ENCODE data around the gene PTK7.
A peak's percentile ranks its signal among the peaks of the same experiment; 100 is the strongest.

PTK7 gene

GRCh38 chr6:43146709-43147688 is 70.9 kb downstream of the PTK7 start:
- DNase-seq (ENCODE audit: low read depth): no peak

DNA sequence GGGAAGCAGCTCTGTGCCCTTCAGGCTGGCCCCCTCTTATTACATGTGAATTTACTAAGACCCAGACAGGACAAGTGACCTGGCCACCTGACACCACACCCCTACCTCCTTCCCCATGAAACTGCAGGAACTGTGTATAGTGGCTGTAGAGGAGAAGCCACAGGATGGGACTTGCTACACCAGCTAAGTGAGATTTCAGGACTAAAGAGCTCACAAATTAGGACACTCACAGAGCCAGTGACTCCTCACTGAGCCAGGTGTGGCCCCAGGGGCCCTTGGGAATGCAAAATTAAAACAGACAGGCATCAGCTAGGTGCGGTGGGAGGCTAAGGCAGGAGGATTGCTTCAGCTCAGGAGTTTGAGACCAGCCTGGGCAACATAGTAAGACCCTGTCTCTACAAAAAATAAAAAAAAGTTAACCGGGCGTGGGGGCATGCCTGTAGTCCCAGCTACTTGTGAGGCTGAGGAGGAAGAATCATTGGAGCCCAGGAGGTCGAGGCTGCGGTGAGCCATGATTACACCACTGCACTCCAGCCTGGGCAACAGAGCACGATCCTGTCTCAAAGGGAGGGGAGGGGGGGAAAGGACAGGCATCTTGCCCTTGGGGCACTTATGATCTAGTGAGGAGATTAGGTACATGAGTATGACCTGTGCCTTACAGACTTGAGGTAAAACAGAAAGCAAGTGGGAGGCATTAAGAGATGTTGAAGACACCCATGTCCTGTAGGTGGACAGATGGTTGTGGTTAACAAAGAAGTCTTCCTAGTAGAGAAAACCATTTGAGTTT is 71.8 kb downstream of the PTK7 start:
- no peak for DNase-seq (ENCODE audit: low read depth)

GRCh38 chr6:43149265-43149664 is 73.2 kb downstream of the PTK7 start:
- no peak for DNase-seq (ENCODE audit: low read depth)

DNA sequence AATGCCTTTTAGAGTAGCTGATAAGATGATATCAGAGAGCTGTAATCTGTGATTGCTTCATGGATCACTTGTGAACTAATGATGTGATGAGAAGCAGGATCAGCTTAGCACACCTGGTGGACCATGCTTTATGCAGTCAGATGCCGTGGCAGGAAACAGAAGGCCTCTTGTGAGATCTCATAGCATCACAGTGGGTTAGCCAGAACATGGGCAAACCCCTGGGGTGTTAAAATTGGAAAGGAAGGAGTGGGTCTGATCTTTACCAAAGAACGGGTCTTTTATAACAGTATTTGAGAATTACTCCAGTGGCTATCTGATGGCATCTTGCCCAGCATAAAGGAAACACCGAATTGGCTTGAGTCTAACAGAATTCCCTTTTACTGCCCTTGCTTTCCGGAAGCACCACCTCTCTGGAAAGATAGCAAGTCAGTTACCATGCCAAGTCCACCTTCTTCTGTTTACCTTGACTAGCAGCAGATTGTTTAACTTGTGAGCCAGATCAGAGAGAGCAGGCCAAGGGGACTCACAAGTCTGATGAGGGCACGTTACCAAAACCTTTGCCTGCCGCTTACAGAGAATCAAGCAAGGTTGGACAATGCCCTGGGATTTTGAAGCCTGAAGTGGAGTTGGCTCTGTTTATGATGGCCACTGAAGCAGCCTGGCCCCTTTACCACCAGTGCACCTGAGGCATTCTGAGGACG is 74.1 kb downstream of the PTK7 start:
- no peak for DNase-seq (ENCODE audit: low read depth)

DNA sequence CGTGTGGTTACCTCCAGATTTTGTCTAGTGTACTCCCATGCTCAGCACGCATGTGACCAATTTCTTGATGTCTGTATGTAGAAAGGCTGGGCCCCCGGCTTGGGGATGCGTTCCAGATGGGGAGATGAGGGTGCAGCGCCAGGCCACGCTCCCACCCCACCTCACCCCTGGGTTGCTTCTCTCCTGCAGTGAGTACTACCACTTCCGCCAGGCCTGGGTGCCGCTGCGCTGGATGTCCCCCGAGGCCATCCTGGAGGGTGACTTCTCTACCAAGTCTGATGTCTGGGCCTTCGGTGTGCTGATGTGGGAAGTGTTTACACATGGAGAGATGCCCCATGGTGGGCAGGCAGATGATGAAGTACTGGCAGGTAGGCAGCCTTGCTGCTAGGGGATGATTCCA is 83.5 kb downstream of the PTK7 start:
- no peak for DNase-seq (ENCODE audit: low read depth)

- no peak for DNase-seq (ENCODE audit: low read depth)
Observed at GRCh38 chr6:43163899-43164298, 87.8 kb downstream of the PTK7 start.

- DNase-seq (ENCODE audit: low read depth): no peak
Observed at GRCh38 chr6:43170417-43170930, 94.4 kb downstream of the PTK7 start.

GRCh38 chr6:43170931-43171706 is 95.0 kb downstream of the PTK7 start, which contains the start of gene SRF:
TSS of gene SRF (plus strand) at chr6:43171269. CDS start at chr6:43171657, 388 bp downstream.
- peak; percentile 97 for DNase-seq (ENCODE audit: low read depth)

GRCh38 chr6:43171707-43172103 is 95.6 kb downstream of the PTK7 start:
- no peak for DNase-seq (ENCODE audit: low read depth)

DNA sequence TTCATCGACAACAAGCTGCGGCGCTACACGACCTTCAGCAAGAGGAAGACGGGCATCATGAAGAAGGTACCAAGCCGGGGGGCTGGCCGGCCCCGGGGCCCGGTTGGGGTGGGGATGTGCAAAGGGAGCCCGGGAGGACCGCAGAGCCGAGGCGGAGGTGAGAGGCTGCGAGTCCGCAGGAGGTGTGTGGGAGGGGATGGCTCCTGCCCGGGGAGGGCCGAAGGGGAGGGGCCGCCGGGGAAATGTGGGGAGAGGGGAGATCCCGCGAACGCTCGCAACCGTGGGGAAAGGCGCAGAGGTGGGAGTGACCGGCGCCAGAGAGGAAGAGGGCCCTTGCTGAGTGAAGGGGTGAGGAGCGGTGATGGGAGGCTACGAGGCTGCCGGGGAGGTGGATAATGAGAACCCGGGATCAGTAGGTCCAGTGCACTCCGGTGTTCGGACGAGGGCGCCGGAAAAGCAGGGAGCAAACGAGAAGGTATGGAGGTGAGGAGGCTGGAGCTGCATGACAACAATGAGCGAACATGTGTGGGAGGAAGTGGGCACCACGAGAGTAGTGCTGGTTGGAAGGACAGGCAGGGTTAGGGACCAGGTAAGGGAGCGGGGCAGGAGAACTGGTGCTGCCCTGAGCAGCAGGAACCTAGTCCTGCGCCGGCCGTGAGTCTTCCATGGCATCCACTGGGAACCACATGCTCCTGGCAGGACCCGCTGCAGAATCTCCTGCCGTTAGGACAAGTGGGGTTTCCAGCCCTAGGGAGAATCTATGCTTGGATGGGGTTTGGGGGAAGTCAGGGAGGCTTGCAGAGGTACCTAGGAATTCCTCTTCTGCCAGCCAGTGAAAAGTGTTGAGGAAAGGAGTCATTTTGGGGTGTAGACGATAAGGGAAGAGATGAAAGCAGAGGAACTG is 96.2 kb downstream of the PTK7 start:
- no peak for DNase-seq (ENCODE audit: low read depth)

DNA sequence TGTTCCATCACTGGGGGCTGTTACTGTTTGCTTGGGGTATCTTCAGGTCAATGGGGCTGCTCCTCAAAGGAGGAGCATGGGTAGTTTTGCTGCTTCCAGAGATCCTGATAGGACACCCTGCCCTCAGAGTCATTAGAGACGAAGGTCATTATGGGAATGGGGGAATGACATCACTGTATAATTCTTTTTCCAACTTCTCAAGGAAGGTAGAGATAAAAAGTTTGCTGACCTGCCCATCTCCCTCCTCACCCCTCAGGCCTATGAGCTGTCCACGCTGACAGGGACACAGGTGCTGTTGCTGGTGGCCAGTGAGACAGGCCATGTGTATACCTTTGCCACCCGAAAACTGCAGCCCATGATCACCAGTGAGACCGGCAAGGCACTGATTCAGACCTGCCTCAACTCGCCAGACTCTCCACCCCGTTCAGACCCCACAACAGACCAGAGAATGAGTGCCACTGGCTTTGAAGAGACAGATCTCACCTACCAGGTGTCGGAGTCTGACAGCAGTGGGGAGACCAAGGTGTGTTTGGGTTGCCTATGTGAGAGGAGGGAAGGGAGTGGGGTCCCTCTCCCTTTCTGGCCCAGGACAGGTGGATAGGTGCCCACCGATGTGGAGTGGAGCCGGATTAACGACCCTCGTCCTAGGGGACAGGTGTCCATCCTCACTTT is 97.6 kb downstream of the PTK7 start:
- no peak for DNase-seq (ENCODE audit: low read depth)

DNA sequence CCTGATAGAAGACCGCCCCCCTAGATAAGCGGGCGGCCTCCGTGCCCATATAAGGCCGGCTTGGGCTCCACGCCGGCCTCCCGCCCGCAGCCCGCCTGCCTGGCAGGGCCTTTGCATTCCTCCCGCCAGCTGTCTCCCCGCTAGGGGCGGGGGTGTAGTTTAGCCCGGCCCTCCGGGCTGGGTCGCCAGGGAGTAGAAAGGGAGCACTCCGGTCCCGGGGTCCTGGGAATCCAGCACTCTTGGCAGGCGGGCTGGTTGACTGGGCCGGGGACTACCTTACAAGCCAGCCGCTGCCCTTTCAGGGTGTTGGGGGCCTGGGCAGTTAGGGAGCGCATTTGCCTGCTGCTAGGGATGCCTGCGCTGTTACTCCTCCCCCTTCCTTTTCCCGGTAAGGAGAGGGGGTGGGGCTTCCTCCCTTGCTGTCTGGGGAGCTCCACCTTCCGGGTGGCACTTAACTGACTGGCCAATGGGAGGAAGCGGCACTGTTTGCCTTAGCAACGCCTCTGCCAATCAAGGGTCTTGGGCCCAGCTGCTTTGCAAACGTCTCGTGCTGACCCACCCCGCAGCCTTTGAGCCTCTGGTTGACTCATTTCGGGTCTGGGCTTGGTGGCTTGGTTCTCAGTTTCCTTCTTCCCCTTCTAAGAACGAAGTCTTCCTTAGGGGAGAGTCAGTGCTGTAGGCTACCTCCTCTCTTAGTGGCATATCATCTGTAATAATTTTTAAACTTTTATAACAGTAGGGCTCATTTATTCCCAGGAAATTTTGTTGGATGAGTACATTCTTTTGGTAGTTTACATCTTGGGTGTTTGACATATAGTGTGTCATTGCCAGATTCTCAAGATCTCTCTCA is 98.4 kb downstream of the PTK7 start:
- peak; percentile 98 for DNase-seq (ENCODE audit: low read depth)

- DNase-seq (ENCODE audit: low read depth): no peak
Observed at GRCh38 chr6:43175676-43176422, 99.7 kb downstream of the PTK7 start.

GRCh38 chr6:43176423-43176786 is 100.3 kb downstream of the PTK7 start:
- DNase-seq (ENCODE audit: low read depth): no peak

DNA sequence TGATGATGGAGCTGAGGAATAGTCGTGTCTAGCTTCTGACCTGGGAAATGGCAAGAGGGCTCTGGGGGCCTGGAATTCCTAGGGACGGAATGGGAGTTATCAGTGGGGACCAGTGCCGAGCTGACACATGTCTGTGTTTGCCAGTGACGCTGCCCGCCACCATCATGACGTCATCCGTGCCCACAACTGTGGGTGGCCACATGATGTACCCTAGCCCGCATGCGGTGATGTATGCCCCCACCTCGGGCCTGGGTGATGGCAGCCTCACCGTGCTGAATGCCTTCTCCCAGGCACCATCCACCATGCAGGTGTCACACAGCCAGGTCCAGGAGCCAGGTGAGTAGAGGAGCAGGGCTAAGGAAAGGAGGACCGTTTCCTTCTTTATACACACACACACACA is 102.0 kb downstream of the PTK7 start:
- no peak for DNase-seq (ENCODE audit: low read depth)

- no peak for DNase-seq (ENCODE audit: low read depth)
Observed at GRCh38 chr6:43178951-43179830, 103.1 kb downstream of the PTK7 start.

DNA sequence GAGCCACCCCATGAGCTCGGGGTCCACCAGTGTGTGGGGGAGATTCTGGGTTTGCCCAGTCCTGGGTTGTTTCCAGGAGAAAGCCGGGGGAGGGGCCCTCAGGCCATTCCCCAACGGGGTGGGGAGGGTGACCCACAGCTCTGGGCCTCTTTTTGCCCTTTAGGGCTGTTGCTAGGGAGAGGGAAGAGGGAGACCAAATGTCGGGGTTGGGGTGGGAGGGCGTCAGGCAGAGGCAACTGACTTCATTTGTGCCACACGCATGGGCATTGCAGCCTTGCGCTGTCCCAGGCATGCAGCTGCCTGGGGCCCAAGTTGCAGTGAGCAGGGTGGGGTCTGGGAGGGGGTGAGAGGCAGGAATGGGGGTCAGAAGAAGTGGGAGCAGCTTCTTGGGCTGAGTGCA is 103.9 kb downstream of the PTK7 start:
- no peak for DNase-seq (ENCODE audit: low read depth)
